Measurements from ENCODE around the gene SMPDL3B. TPM values are rescaled to one million over a fixed set of nuclear protein-coding genes. Genes with fewer than 3 reads are reported as not detected.

Gene SMPDL3B
- total and polyA plus RNA-seq, 2 of the 13 experiments (the other 11 are each of a cell fraction or from before 2014, with no cell fraction given): 0.29 to 1.3 TPM

DNA sequence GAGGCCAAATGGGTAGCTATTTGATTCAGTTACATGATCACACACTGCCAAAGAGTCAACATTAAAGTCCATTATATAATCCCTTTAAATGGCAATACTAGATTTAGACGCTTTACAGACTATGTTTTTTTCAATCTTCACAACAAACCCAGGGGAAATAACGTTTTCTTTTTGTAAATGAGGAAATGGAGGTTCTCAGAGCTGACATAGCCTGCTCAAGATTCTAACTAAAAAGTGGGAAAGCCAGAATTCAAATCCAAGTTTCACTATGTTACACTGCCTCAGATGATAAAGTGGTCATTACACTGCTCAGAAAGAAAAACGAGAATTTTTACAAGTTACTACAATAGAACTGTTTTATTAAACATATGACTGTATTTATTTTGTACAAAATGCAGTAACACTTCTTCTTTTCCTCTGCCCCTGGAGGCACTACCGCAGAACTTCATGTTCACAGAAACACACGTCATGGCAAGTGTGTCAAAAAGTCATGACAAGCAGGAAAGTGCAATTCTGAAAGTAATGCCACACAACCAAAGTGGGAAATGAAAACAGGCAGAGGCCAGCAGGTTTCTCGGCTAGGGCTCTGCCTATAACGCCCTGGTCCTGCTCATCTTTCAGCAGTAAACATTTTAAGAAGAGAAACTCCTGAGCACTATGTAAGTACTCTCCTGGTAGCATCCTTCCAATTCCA lies 43.5 kb upstream of the SMPDL3B start:
- Histone ChIP-seq H3K79me2 (ENCODE audit: insufficient read depth, low read length) (no peaks in the 10 kb centered on the region), H3K4me1 (ENCODE audit: insufficient read depth, low read length) (no peaks in the 10 kb centered on the region), H3K4me3 (replicated peaks in 1 of 3; ENCODE audit: insufficient read depth in 1 of 3, low read depth in 2 of 3, low read length in 3 of 3) (no peak overlapping the region), H3K36me3 (replicated peaks in 1 of 2; ENCODE audit: control insufficient read depth in 1 of 2, insufficient read depth in 2 of 2, low read length in 2 of 2) (peaks cover 16 to 49% of the 10 kb centered on the region in 2 experiments), H4K20me1 (ENCODE audit: insufficient read depth, low read length) (no peaks in the 10 kb centered on the region), H3K27me3 (ENCODE audit: control insufficient read depth in 1 of 2, insufficient read depth in 2 of 2, low read length in 2 of 2) (no peaks in the 10 kb centered on the region), H3K9me3 (ENCODE audit: low read length) (no peaks in the 10 kb centered on the region), H3K9ac (ENCODE audit: insufficient read depth, low read depth, low read length) (no peak overlapping the region), H3K4me2 (ENCODE audit: low read depth, low read length) (no peak overlapping the region), H3K27ac (ENCODE audit: extremely low read length, insufficient read depth, low read length) (no peak overlapping the region), H2AFZ (ENCODE audit: low read length) (no peak overlapping the region)
- no TSS peak for BruUV-seq (replicated peaks)
- FAIRE-seq: no peak
- ChIA-PET POLR2A (no interaction called here), CTCF (ENCODE audit: low intra/inter-chr PET ratio, low total read pairs) (no interaction called here)
- 90% methylated on average over 7 of the region's 7 CpGs for WGBS (ENCODE audit: low lambda C conversion rate)
- intact Hi-C loops (cut with micrococcal nuclease; ENCODE audit: unreplicated experiment): no loop called here
- TF ChIP-seq BHLHE40 (IDR thresholded peaks at IDR 0.05; ENCODE audit: low read length) (no peak), ZNF704 (CRISPR knock-in tag; IDR thresholded peaks at IDR 0.05; ENCODE audit: borderline replicate concordance) (no peak), POLR2A (IDR thresholded peaks at IDR 0.05; ENCODE audit: insufficient read depth in 1 of 2, low read depth in 2 of 2, low read length in 2 of 2) (no peak), PAXIP1 (CRISPR knock-in tag; conservative IDR thresholded peaks at IDR 0.05) (no peak), FOXP1 (IDR thresholded peaks at IDR 0.05) (no peak), FOXP1 (CRISPR knock-in tag; IDR thresholded peaks at IDR 0.05) (no peak), MTF1 (CRISPR knock-in tag; IDR thresholded peaks at IDR 0.05) (no peak), BRD4 (CRISPR knock-in tag; IDR thresholded peaks at IDR 0.05) (no peak), KDM1A (CRISPR knock-in tag; IDR thresholded peaks at IDR 0.05) (no peak), ZNF3 (CRISPR knock-in tag; IDR thresholded peaks at IDR 0.05) (no peak), ZNF317 (CRISPR knock-in tag; IDR thresholded peaks at IDR 0.05) (no peak)
- TF ChIP-seq, protein P1, sequence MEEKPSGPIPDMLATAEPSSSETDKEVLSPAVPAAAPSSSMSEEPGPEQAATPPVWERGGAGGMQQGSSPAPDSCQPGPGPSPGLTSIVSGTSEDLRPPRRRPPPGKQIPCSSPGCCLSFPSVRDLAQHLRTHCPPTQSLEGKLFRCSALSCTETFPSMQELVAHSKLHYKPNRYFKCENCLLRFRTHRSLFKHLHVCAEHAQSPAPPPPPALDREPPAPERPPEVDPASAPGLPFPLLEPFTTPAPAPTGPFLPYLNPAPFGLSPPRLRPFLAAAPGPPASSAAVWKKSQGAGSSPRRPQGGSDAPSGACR (CRISPR knock-in tag; IDR thresholded peaks at IDR 0.05): no peak
- TF ChIP-seq, protein P2, sequence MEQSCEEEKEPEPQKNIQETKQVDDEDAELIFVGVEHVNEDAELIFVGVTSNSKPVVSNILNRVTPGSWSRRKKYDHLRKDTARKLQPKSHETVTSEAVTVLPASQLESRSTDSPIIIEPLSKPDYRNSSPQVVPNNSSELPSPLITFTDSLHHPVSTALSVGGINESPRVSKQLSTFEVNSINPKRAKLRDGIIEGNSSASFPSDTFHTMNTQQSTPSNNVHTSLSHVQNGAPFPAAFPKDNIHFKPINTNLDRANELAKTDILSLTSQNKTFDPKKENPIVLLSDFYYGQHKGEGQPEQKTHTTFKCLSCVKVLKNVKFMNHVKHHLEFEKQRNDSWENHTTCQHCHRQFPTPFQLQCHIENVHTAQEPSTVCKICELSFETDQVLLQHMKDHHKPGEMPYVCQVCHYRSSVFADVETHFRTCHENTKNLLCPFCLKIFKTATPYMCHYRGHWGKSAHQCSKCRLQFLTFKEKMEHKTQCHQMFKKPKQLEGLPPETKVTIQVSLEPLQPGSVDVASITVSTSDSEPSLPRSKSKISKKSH (CRISPR knock-in tag; IDR thresholded peaks at IDR 0.05; ENCODE audit: borderline replicate concordance): no peak
- in situ Hi-C loops (cut with HindIII; ENCODE audit: extremely low pct_ligation_motif_present, low pct_unique_long_range_greater_than_20kb): no loop called here
- ATAC-seq: no peak
- DNase-seq (ENCODE audit: low spot score): no peak
